ENCODE results near the gene DAW1.

DNA sequence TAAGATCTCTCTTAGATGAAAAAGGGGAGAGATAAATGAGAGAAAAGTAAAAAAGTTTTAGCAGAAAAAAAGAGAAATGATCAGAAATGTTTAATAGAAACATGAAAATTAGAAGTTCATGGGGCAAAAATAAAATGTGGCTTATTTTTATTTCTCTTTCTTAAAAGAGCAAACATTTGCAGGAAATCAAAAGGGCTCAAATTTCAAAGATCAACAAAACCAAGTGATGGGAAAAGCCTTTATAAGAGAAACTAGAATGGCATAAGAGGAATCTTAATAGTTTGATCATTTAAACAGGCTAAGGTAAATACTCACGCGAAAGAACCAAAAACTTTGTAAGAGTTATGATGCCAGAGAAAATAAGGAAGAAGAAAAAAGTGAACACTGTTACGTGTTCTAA, 23.3 kb upstream of the DAW1 start:
- TF ChIP-seq, protein P1, sequence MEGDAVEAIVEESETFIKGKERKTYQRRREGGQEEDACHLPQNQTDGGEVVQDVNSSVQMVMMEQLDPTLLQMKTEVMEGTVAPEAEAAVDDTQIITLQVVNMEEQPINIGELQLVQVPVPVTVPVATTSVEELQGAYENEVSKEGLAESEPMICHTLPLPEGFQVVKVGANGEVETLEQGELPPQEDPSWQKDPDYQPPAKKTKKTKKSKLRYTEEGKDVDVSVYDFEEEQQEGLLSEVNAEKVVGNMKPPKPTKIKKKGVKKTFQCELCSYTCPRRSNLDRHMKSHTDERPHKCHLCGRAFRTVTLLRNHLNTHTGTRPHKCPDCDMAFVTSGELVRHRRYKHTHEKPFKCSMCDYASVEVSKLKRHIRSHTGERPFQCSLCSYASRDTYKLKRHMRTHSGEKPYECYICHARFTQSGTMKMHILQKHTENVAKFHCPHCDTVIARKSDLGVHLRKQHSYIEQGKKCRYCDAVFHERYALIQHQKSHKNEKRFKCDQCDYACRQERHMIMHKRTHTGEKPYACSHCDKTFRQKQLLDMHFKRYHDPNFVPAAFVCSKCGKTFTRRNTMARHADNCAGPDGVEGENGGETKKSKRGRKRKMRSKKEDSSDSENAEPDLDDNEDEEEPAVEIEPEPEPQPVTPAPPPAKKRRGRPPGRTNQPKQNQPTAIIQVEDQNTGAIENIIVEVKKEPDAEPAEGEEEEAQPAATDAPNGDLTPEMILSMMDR (IDR thresholded peaks at IDR 0.05), result no peak
- no peak for TF ChIP-seq POLR2A (IDR thresholded peaks at IDR 0.05)

Data from thyroid gland (tissue), 4 donors.